Breast epithelium (tissue), 3 donors: ENCODE measurements around the gene PTPRK.

ENCODE experiments used
- CTCF ChIP-seq, 3 donors: fragments of 450-650 bp; IDR thresholded peaks; one replicate each; pipeline ENCODE4 v1.5.1; 2016 to 2017; ENCODE audit warnings: antibody characterized with exemption in 3 of 3, mild to moderate bottlenecking in 3 of 3, moderate library complexity in 3 of 3
- POLR2A ChIP-seq: fragments of 450-650 bp; IDR thresholded peaks from one replicate; pipeline ENCODE4 v1.6.1; 2016; ENCODE audit warnings: antibody characterized with exemption, mild to moderate bottlenecking, moderate library complexity
- POLR2AphosphoS5 ChIP-seq, 3 donors: sonication (generic); formaldehyde crosslinking; IDR thresholded peaks; one replicate each; pipeline ENCODE4 v1.6.1; 2017; ENCODE audit warnings: antibody characterized with exemption in 3 of 3

- TF ChIP-seq POLR2A (no peak), CTCF (IDR thresholded peaks at IDR 0.05) (no peak), POLR2AphosphoS5 (IDR thresholded peaks at IDR 0.05) (no peak)
Measured at GRCh38 chr6:128302942-128303341, 217.5 kb downstream of the PTPRK start.
